ENCODE data around the gene EGFLAM. TPM values are rescaled to one million over a fixed set of nuclear protein-coding genes. Genes with fewer than 3 reads are reported as not detected.

EGFLAM gene
- total and polyA plus RNA-seq, 2 experiments from 2014 or later = 6.5 to 9.0 TPM

GRCh38 chr5:38290028-38290653, 31.8 kb downstream of the EGFLAM start:
- no peak for DNase-seq (ENCODE audit: low spot score)

GRCh38 chr5:38291355-38291754, 33.0 kb downstream of the EGFLAM start:
- no peak for DNase-seq (ENCODE audit: low spot score)
- 50% methylated on average over 2 of the region's 2 CpGs for WGBS (ENCODE audit: low lambda C conversion rate, missing lambda C conversion rate)
- no peak overlapping the region for H3K27ac ChIP-seq
- no peaks in the 10 kb centered on the region for H3K9me2 ChIP-seq (replicated peaks; ENCODE audit: insufficient read depth)
- H3K9me3 ChIP-seq (ENCODE audit: low read depth) = no peaks in the 10 kb centered on the region
- no peaks in the 10 kb centered on the region for H4K20me1 ChIP-seq (ENCODE audit: insufficient read depth, poor library complexity, severe bottlenecking)
- no peaks in the 10 kb centered on the region for H3K36me3 ChIP-seq (replicated peaks; ENCODE audit: insufficient read depth, low read depth)
- H3K27me3 ChIP-seq = no peaks in the 10 kb centered on the region
- no peak overlapping the region for H2AFZ ChIP-seq
- no peak overlapping the region for H3K4me3 ChIP-seq
- no peak overlapping the region for H3K4me2 ChIP-seq
- no peaks in the 10 kb centered on the region for H3K79me2 ChIP-seq
- TF ChIP-seq EZH2 (IDR thresholded peaks at IDR 0.05; ENCODE audit: borderline replicate concordance) (no peak), EZH2phosphoT487 (IDR thresholded peaks at IDR 0.05; ENCODE audit: low read depth, severe bottlenecking, unreplicated experiment) (no peak), CTCF (IDR thresholded peaks at IDR 0.05; ENCODE audit: poor library complexity) (no peak)
- H3K4me1 ChIP-seq (ENCODE audit: insufficient read depth) = no peaks in the 10 kb centered on the region

More at GRCh38 chr5:38290028-38290653, 31.8 kb downstream of the EGFLAM start:
- no peaks in the 10 kb centered on the region for H3K4me1 ChIP-seq (ENCODE audit: insufficient read depth)
- no peaks in the 10 kb centered on the region for H3K27me3 ChIP-seq
- H3K4me2 ChIP-seq = no peak overlapping the region
- no peak for TF ChIP-seq EZH2phosphoT487 (IDR thresholded peaks at IDR 0.05; ENCODE audit: low read depth, severe bottlenecking, unreplicated experiment)
- TF ChIP-seq EZH2 (IDR thresholded peaks at IDR 0.05; ENCODE audit: borderline replicate concordance) = no peak
- no peak for TF ChIP-seq CTCF (IDR thresholded peaks at IDR 0.05; ENCODE audit: poor library complexity)
- H3K4me3 ChIP-seq = no peak overlapping the region
- H3K36me3 ChIP-seq (replicated peaks; ENCODE audit: insufficient read depth, low read depth) = no peaks in the 10 kb centered on the region
- no peak overlapping the region for H2AFZ ChIP-seq
- H3K79me2 ChIP-seq = no peaks in the 10 kb centered on the region
- H3K9me2 ChIP-seq (replicated peaks; ENCODE audit: insufficient read depth) = no peaks in the 10 kb centered on the region
- no peaks in the 10 kb centered on the region for H3K9me3 ChIP-seq (ENCODE audit: low read depth)
- 79% methylated on average over 8 of the region's 8 CpGs for WGBS (ENCODE audit: low lambda C conversion rate, missing lambda C conversion rate)
- no peak overlapping the region for H3K27ac ChIP-seq
- H4K20me1 ChIP-seq (ENCODE audit: insufficient read depth, poor library complexity, severe bottlenecking) = no peaks in the 10 kb centered on the region

DNA sequence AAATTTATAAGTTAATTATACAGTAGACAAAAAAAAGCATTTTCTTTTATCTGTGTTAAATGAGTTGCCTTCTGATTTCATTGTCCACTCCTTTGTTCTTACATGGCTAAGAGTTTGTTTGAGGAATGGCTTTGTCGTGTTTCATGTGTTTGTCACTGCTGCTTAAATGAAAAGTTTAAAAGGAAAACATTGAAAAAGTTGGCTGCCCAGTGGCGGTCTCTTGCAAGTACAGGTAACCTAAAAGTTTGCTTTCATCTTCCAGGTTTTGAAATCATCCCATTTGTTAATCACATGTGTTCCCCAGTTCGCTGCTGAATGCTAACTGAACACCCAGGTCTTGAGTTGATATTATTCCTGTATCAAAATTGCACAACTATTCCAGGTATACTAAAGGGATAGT, 33.9 kb downstream of the EGFLAM start:
- H4K20me1 ChIP-seq (ENCODE audit: insufficient read depth, poor library complexity, severe bottlenecking) = no peaks in the 10 kb centered on the region
- no peaks in the 10 kb centered on the region for H3K27me3 ChIP-seq
- H3K4me1 ChIP-seq (ENCODE audit: insufficient read depth) = no peaks in the 10 kb centered on the region
- H3K9me2 ChIP-seq (replicated peaks; ENCODE audit: insufficient read depth) = no peaks in the 10 kb centered on the region
- H3K9me3 ChIP-seq (ENCODE audit: low read depth) = no peaks in the 10 kb centered on the region
- H3K36me3 ChIP-seq (replicated peaks; ENCODE audit: insufficient read depth, low read depth) = no peaks in the 10 kb centered on the region
- no peaks in the 10 kb centered on the region for H3K79me2 ChIP-seq
- WGBS (ENCODE audit: low lambda C conversion rate, missing lambda C conversion rate) = 80% methylated on average over 3 of the region's 3 CpGs
- no peak overlapping the region for H2AFZ ChIP-seq
- H3K27ac ChIP-seq = no peak overlapping the region
- no peak for DNase-seq (ENCODE audit: low spot score)
- no peak overlapping the region for H3K4me2 ChIP-seq
- no peak overlapping the region for H3K4me3 ChIP-seq
- TF ChIP-seq EZH2 (IDR thresholded peaks at IDR 0.05; ENCODE audit: borderline replicate concordance) = no peak
- TF ChIP-seq EZH2phosphoT487 (IDR thresholded peaks at IDR 0.05; ENCODE audit: low read depth, severe bottlenecking, unreplicated experiment) = no peak
- TF ChIP-seq CTCF (IDR thresholded peaks at IDR 0.05; ENCODE audit: poor library complexity) = no peak
